ENCODE data around the gene RALGAPA1. TPM values are rescaled to one million over a fixed set of nuclear protein-coding genes. Genes with fewer than 3 reads are reported as not detected.

RALGAPA1 gene
- total and polyA plus RNA-seq, 2 donors from 2014 or later: 13.3 to 78.7 TPM

- intact Hi-C loops (cut with DNase I): no loop called here
- Histone ChIP-seq H3K9ac (ENCODE audit: low read length in 3 of 3) (no peak overlapping the region), H3K27me3 (ENCODE audit: control insufficient read depth, insufficient read depth, low read length) (no peaks in the 10 kb centered on the region), H3K27ac (ENCODE audit: low read depth in 2 of 2, low read length in 2 of 2) (no peak overlapping the region), H3K4me1 (ENCODE audit: control insufficient read depth in 2 of 3, insufficient read depth in 2 of 3, low read depth in 1 of 3, low read length in 3 of 3) (no peaks in the 10 kb centered on the region), H3K4me3 (ENCODE audit: low read length in 3 of 3) (no peak overlapping the region), H3K36me3 (ENCODE audit: control insufficient read depth in 2 of 3, insufficient read depth in 3 of 3, low read length in 3 of 3) (no peaks in the 10 kb centered on the region), H3K9me3 (ENCODE audit: control insufficient read depth in 2 of 3, insufficient read depth in 1 of 3, low read length in 3 of 3) (no peaks in the 10 kb centered on the region)
- TF ChIP-seq CTCF (IDR thresholded peaks at IDR 0.05; ENCODE audit: borderline replicate concordance, extremely low read depth, insufficient read depth): no peak
- DNase-seq (no peak), FAIRE-seq (no peak)
Measured at GRCh38 chr14:35822501-35822900, 13.4 kb upstream of the RALGAPA1 start.

- H3K9ac ChIP-seq (ENCODE audit: low read length in 3 of 3): no peak overlapping the region
- intact Hi-C loops (cut with DNase I): no loop called here
- no peaks in the 10 kb centered on the region for H3K36me3 ChIP-seq (ENCODE audit: control insufficient read depth in 2 of 3, insufficient read depth in 3 of 3, low read length in 3 of 3)
- FAIRE-seq (no peak), DNase-seq (peak in 2 of 5 donors; percentile 21 to 31)
- H3K27ac ChIP-seq (ENCODE audit: low read depth in 2 of 2, low read length in 2 of 2): no peak overlapping the region
- H3K27me3 ChIP-seq (ENCODE audit: control insufficient read depth, insufficient read depth, low read length): no peaks in the 10 kb centered on the region
- TF ChIP-seq CTCF (IDR thresholded peaks at IDR 0.05; ENCODE audit: borderline replicate concordance, extremely low read depth, insufficient read depth): peak; percentile 53
- no peak overlapping the region for H3K4me3 ChIP-seq (ENCODE audit: low read length in 3 of 3)
- H3K4me1 ChIP-seq (ENCODE audit: control insufficient read depth in 2 of 3, insufficient read depth in 2 of 3, low read depth in 1 of 3, low read length in 3 of 3): no peaks in the 10 kb centered on the region
- H3K9me3 ChIP-seq (ENCODE audit: control insufficient read depth in 2 of 3, insufficient read depth in 1 of 3, low read length in 3 of 3): no peaks in the 10 kb centered on the region
Measured at GRCh38 chr14:35821564-35822411, 12.7 kb upstream of the RALGAPA1 start.

GRCh38 chr14:35819591-35820540 is 10.8 kb upstream of the RALGAPA1 start:
- intact Hi-C loops (cut with DNase I): no loop called here
- no peaks in the 10 kb centered on the region for H3K9me3 ChIP-seq (ENCODE audit: control insufficient read depth in 2 of 3, insufficient read depth in 1 of 3, low read length in 3 of 3)
- H3K36me3 ChIP-seq (ENCODE audit: control insufficient read depth in 2 of 3, insufficient read depth in 3 of 3, low read length in 3 of 3): no peaks in the 10 kb centered on the region
- DNase-seq: no peak
- H3K4me1 ChIP-seq (ENCODE audit: control insufficient read depth in 2 of 3, insufficient read depth in 2 of 3, low read depth in 1 of 3, low read length in 3 of 3): no peaks in the 10 kb centered on the region
- TF ChIP-seq CTCF (IDR thresholded peaks at IDR 0.05; ENCODE audit: borderline replicate concordance, extremely low read depth, insufficient read depth): no peak
- H3K9ac ChIP-seq (ENCODE audit: low read length in 3 of 3): no peak overlapping the region
- no peak for FAIRE-seq
- no peaks in the 10 kb centered on the region for H3K27me3 ChIP-seq (ENCODE audit: control insufficient read depth, insufficient read depth, low read length)
- no peak overlapping the region for H3K4me3 ChIP-seq (ENCODE audit: low read length in 3 of 3)
- H3K27ac ChIP-seq (ENCODE audit: low read depth in 2 of 2, low read length in 2 of 2): no peak overlapping the region
